ENCODE data around the gene GAK. TPM values are rescaled to one million over a fixed set of nuclear protein-coding genes. Genes with fewer than 3 reads are reported as not detected.
"Not testable (repeated sequence)": the region's sequence is repeated elsewhere in the genome, so short reads cannot be mapped to it uniquely, and the experiment has no call there.

Gene GAK
- polyA plus RNA-seq, 1 donor = 43.2 TPM

DNA sequence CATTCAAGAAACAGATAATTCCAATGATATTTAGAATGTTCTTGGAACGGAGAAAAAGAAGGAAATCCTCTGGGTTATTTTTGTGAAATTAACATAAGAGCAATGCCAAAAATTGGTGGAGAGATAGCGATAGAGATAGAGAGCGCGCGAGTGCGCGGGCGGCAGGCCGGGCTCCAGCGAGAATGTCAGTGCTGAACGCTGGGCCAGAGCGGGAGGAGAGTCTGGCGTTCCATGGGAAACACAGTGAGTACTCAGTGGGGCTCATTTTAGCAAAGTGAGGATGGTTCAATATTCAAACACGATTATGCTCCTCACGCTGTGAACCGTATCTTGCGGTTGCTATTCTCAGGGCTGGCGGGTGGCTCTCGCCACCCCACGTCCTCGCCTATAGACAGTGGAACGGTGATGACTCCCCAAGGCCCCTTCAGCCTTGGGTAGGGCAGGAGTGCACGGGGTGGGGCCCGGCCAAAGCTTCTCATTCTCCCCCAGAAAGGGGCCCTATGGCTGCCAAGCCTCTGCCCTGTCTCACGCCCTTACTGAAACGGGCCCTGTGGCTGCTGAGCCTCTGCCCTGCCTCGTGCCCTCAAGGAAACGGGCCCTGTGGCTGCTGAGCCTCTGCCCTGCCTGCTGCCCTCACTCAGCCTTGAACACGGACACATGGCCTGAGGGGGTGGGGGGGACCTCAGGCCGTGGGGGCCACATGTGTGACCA is 123.1 kb downstream of the GAK start:
- no peak for DNase-seq

- DNase-seq = no peak
Measured at GRCh38 chr4:807792-808191, 124.3 kb downstream of the GAK start.

DNA sequence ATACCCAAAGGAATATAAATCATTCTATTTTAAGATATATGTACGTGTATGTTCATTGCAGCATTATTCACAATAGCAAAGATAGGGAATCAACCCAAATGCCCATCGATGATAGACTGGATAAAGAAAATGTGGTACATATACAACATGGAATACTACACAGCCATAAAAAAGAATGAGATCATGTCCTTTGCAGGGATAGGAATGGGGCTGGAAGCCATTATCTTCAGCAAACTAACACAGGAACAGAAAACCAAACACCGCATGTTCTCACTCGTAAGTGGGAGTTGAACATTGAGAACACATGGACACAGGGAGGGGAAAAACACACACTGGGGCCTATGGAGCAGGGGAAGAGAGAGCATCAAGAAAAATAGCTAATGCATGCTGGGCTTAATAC is 125.1 kb downstream of the GAK start:
- DNase-seq = not testable (repeated sequence)

DNA sequence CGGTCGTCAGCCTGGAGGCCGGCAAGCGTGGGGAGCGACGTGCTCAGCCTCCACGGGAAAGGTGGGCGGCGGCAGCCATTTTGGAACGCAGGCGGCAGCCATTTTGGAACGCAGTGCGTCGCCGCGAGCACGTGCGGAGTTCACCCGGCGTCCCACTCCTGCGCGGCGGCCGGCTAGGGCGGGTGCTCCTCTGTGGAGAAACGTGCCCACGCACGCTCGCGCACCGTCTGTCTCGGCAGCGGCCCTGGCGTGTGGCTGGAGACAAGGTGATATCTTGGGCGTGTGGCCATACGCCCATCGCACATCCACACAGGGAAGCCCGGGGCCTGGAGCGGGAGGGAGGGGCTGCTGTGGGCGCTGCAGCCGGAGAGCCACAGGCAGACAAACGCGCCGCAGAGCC is 127.3 kb downstream of the GAK start:
- no peak for DNase-seq

DNA sequence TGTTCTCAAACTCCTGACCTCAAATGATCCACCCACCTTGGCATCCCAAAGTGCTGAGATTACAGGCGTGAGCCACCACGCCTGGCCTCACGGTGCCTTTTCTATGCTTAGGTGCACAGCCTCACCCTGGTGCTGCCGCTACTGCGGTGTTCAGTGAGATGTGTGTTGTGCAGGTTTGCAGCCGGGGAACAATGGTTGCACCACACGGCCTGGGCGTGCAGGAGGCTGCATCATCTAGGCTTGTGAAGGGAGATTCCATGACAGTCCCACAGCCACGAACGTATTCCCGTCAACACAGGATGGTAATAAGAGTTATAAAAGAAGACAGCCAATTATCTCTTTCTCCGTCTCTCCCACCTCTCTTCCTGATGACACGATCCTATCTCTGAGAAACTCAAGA is 128.2 kb downstream of the GAK start:
- DNase-seq = no peak

- no peak for DNase-seq
Measured at GRCh38 chr4:801436-802124, 130.5 kb downstream of the GAK start.

Other genes with a start within 250 kb of the GAK start
- 19.1 TPM for gene SLC49A3, start 243.2 kb downstream of the GAK start, polyA plus RNA-seq (ENCODE audit: insufficient read length)
- gene PCGF3, start 226.5 kb downstream of the GAK start, polyA plus RNA-seq (ENCODE audit: insufficient read length) = 50.5 TPM
- gene CPLX1, start 106.2 kb downstream of the GAK start, polyA plus RNA-seq (ENCODE audit: insufficient read length) = 0.28 TPM
- 22.1 TPM for gene TMEM175, start 144 bp upstream of the GAK start, polyA plus RNA-seq (ENCODE audit: insufficient read length)
- gene DGKQ, start 41.3 kb upstream of the GAK start, polyA plus RNA-seq (ENCODE audit: insufficient read length) = 6.5 TPM
- gene IDUA, start 54.7 kb upstream of the GAK start, polyA plus RNA-seq (ENCODE audit: insufficient read length) = 16.5 TPM
- 6.0 TPM for gene SLC26A1, start 61.1 kb upstream of the GAK start, polyA plus RNA-seq (ENCODE audit: insufficient read length)
- 297 TPM for gene FGFRL1, start 79.3 kb upstream of the GAK start, polyA plus RNA-seq (ENCODE audit: insufficient read length)
- 3.6 TPM for gene RNF212, start 181.2 kb upstream of the GAK start, polyA plus RNA-seq (ENCODE audit: insufficient read length)
- gene SPON2, start 240.3 kb upstream of the GAK start, polyA plus RNA-seq (ENCODE audit: insufficient read length) = 48.0 TPM

Data from hindlimb muscle (tissue), 1 donor.